GM10847 (cell line): ENCODE measurements around the gene MAD1L1.

Experiments used
- POLR2A ChIP-seq: IDR thresholded peaks from 2 replicates; pipeline ENCODE4 v1.6.1; 2011; ENCODE audit not compliant: insufficient read length; ENCODE audit errors: extremely low read depth

Gene MAD1L1

DNA sequence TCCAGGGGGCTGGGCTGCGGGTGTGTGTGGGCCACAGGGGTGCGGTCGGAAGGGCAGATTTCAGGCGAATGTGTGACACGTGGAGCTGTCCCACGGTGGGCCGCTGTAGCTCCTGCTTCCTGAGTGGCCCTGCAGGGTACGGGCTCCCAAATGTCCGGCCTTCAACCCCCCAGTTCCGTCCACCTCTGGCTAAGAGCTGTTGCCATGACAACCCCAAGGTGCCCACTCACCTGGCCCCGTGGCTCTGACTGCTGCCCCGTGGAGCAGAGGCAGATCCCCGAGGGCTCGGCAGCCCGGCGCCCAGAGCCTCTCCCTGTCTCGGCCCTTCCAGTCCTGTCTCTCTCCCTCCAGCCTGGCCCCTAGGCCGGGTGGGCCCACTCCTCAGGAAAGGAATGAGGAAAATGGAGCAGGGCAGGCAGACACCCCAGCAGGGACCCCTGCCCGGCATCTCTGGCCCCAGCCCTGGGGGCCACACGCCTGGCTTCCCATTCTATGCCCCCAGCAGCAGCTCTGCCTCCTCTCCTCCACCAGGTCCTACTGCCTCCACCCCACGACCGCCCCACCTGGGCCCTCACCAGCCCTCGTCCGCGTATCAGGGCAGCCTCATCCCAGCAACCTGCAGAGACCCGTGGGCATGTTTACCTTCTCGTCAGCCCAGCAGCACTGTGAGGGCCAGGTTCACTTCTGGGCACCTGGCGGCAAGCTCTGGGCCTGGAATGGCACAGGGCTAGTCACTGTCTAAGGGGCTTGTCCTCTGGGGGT, 347.1 kb downstream of the MAD1L1 start:
- TF ChIP-seq POLR2A = no peak

DNA sequence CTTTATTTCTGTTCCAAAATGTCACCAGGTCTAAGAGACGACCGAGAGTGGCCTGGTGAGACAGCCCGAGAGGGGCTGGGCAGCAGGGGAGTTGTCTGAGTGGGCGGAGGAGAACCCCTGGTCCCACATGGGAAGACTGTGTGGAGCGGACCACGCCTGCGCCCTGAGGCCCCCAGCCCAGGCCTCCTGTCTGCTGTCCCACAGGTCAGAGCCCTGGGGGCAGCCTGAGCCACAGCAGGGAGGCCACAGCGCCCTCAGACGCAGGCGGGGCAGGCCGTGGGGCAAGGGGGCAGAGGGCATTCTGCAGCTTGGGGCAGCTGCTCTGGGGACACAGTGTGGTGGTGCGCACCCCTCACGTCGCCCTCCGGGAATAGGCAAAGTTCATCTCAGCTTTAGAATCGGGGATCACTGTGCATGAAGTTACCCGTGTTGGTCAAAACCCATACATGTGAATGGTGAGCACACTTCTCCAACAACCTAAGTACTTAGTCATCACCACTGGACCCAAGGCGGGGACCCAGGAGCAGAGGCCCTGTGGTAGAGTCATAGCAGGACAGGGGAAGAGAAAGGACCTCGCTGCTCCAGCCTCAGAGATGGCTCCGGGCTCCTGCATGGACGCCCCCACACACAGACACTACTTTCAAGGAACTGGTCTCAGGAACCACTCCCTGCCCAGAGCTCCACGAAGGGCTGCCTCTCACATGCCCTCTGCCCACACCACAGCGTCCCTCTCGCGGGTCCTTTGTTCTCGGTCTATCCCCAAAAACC, 348.0 kb downstream of the MAD1L1 start:
- TF ChIP-seq POLR2A = no peak

DNA sequence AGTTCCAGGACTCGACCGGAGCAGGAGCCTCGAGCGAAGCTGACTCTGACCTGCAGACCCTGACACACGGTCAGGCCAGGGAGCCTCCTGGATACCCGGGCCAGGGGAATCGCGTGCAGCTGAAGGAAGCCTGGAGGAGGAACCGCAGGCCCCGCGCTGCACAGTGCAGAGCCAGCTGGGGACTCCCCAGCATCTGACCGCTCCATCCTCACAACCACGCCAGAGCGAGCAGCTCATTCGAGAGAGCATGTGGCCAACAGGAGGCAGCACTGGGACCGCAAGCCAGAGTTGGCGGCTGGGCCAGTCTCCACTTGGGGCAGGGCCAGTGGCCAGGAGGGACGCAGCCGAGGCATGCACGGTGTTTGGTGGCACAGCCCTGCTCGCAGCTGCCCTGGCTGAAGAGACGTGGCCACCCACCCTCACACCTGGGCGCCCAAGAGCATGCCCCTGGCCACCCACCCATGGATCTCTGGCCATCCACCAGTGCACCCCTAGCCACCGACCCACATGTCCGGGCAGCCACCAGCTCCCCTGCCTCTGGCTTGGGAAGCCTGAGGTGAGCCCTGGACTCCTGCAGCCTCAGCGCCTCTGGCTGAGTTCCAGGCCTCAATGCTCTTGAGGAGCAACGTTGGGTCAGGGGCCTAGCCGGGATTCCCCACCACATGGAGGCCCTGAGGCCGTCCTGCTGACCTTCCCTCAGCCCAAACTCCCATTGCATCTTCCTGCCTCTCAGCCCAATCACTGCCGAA, 348.7 kb downstream of the MAD1L1 start:
- no peak for TF ChIP-seq POLR2A

DNA sequence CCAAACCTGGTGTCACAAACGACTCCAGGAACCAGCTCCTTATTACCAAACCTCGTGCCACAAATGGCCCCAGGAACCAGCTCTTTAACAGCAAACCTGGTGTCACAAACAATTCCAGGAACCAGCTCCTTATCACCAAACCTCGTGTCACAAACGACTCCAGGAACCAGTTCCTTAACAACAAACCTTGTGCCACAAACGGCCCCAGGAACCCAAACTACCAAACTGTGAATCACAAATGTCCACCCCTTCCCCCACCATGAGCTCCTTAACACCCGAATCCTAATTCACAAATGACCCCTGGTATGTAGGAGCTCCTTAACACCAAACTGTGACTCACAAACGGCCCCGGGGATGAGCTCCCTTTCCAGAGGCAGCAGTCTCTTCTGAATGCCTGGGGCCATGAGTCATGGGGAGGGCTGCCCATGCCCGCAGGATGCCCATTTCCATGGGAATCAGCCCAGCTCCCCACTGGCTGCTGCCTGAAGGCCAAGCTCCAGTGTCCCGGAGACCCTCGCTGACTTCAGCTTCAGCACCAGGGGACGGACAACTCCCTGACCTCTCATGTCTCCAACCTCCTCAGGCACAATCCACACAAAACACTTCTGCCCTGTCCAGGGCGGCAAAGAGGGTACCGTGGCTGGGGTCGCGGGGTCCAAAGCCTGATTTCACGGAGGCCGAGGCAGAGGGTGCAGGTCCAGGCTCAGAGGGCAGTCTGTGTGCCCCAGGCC, 349.5 kb downstream of the MAD1L1 start:
- no peak for TF ChIP-seq POLR2A

DNA sequence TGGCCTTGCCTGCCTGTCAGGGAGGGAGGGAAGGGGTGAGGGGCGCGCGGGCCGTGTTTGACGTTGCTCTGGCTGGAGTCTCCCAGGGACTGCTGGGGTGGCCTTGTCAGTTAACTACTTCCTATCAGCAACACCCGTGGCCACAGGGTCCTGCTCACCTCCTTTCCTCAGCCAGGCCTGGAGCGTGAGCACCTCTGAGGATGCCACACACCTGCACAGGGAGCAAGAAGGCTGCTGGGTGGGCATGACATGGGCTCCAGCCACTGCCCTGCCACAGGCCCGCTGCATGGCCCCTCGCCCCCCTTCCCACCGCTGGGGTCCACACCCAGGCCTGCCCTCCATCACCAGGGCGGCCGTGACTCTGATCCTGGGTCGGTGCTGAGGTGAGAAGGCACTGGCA, 350.3 kb downstream of the MAD1L1 start:
- TF ChIP-seq POLR2A = no peak

DNA sequence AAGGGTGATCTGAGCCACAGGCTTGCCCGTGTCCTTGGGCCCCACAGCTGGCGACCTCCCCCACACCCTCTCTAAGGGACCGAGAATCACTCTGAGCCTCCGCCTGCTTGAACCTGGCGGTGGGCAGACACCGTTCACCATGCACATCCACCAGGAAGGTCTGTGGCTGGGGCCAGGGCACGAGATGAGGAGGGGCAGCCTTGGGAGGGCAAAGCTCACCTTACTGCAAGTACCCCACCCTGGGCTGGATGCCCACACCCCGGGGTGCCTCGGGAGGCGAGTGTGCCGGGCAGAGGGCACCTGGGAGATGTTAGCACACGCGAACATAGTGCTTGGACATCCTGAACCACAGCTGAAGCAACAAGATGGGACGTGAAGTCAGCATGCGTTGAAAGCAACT, 350.8 kb downstream of the MAD1L1 start:
- TF ChIP-seq POLR2A = no peak

DNA sequence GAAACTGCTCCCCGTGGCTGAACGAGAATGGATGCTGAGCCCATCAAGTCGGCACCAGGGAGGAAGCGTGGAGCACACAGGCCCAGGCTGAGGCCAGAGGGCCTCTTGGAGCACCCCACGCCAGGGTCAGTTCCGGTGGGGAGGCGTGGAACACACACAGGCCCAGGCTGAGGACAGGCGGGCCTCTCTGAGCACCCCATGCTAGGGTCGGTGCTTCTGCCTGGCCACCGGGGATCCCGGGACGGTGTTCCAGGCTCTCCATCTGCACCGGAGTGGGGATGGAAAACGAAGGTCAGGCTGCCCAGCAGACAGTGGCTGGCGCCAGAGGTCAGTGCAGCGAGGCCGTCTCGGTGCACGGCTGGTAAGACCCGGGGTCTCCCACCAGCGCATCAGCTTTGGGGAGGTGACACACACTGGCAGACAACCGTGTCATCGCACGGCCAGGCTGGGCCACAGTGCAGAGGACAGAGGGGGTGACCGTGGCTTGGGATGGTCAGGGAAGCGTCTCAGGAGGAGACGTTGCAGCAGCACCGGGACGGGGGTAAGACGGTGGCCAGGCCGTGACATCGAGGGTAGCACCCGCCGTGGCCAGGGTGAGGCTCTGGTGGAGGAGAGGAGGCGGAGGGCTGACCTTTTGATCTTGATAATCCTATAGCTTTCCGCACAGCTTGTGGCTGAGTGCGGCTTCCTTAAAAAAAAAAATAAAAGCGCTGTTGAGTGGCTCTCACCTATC, 358.7 kb downstream of the MAD1L1 start:
- no peak for TF ChIP-seq POLR2A

DNA sequence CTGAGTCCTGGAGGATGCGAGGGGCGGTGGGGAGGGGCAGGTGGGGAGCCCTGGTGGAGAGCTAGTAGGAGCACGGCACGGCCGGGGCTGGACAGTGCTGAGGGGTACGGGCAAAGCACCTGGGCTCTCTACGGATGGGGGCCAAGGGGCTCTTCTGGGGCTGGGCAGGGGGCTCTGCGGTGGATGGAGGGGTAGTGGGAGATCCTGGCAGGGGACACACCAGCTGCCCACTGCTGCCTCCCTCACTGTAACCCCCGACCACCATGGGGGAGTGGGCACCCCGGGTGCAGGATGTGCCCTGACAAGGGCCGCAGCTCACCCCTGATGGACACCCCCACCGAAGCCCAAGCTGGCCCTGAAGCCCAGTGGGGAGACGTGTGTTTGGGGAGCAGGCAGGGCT, 359.3 kb downstream of the MAD1L1 start:
- no peak for TF ChIP-seq POLR2A

DNA sequence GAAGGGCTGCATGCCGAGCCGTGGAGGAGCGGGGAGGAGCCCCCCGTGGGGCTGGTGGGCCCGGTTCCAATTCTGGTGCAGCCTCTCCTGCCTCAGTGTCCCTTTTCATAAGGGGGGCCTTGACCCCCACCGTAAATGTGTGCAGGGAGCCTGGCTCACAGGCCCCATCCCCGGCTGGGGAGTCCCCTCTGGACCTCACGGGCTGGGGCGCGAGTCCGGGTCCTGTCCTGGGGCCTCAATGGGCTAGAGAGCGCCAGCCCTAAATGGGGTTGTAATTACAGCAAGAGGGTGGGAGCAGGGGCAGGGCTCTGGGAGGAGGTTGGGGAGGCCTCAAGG, 359.7 kb downstream of the MAD1L1 start:
- no peak for TF ChIP-seq POLR2A

DNA sequence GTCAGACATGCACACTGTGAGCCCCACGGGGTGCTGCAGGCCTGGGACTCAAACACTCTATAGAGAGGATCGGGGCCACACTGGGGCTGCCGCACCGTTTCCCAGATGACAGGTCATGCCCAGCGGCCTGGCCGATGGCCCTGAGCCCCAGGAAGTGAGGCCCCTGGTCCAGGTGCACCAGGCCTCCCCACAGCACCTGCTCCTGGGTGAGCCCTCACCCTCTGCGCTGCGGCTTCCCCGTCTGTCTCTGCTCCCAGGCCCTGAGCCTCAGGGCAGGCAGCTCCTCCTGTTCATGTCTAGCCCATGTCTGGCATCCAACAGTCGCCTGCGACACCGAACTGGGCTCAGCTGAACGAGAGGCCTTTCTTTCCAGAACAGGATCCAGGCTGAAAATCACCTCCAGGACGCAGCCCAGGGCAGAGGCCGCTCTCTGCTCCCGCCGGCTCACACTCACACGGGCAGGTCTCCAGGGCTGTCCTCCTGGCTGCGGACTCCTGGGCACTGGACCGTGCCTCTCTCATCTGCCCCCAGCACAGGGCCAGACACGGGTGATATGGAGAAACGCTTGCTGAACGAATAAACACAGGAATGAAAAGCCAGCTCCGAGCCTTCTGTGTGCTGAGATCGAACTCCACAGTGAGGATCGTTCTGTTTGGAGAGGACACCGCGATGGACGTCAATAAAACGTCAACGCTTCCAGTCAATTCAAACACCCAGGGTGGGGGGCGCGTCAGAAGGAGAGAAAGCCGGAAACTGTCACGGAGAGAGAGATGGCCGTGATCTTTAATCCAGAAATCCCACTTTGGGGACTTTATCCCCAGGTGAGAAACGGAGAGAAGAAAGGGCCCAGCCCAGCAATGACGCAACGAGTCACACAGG, 360.3 kb downstream of the MAD1L1 start:
- no peak for TF ChIP-seq POLR2A

DNA sequence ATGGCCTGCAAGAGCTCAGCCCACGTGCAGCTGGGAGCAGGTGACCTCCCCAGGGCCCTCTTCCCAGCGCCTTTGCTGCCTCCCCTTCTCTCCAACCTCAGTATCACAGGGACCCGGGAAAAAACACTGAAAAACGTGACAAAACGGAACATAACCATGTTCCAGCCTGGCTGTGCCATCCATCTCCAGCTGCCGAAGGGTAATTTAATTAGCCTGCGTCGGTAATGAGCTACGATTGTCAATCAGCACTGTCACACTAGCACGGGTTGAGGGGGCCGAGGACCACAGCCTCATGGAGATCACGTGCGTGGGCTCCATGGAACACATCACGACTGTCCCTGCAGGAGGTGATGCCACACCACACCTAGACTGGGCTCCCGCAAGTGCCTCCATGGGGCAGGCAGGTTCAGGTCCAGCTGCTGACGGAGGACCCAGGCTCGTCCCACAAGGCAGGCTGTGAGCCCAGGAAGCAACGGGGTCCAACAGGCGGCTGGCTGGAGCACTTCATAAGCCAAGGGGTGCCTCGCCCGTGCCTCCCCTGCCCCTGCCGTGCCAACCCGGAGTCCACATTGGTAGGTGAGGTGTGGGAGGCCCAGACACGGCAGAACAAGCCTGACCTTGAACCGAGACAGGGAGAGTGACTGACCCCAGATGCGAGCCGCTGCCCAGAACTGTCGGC, 363.2 kb downstream of the MAD1L1 start:
- no peak for TF ChIP-seq POLR2A

DNA sequence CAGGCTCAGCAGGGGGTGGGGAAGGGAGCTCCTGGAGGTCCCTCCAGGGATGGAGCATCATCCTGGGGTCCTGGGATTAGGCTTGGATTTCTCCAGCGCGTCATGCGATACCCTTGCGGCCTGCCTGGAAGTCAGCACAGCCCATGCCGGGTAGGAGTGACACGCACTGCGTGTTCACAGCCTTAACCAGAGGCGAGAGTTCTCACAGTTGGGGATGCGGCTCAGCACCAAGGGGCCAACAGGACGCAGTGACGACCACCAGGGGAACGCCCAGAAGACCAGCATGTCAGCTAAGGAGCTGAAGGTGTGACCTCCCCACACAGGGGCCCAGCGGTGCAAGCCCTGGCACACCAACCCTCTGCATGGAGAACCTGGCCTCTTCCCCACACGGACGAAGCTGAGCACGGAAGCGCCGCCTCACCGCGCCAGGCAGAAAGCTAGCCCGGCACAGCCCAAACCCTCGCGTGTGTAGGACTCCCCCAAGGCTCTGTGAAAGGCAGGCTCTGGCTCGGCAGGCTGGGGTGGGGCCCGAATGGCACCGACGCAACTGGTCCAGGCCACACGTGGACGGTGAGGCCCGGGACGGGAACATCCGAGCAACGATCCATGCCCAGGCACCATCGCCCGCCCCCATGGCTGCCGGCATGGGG, 364.1 kb downstream of the MAD1L1 start:
- TF ChIP-seq POLR2A = no peak

DNA sequence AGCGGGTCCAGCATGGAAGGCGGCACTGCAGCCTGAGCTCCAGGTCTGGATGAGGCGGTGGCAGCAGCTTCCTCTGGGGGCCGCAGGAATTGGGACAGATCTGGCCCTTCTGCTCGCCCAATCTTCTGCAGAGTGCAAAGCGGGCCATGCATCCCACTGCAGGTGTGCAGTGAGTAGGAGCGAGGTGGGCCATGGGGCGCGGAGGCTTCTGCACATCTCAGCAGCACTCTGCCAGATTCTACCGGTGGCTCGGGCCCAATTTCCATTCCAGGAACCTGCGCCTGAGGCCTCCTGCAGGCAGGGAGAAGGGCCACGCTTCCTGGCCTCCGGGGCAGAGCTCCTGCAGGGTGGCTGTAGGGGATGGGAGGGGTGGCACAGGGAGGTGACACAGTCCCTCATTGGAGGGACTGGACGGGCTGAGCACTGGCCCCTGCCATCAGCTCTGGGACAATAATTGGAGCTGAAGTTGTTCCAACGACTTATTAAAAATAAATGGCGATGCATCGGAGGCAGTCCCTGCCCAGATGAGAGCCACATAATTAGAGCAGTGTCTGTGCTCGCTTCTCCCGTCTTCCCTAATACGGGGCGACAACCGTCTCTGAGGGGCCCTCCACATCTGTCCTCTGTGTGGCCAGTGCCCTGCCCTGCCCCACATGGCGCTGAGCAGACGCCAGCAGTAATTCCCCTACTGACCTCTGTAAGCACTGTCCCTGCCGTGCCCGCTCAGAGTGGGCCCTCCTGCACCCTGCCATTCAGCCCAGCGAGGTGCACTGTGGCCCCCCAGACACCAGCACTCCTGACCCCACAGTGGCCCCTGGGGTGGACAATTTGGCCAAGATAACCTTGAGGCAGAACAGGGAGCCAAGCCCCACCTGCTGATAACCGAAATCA, 365.1 kb downstream of the MAD1L1 start:
- TF ChIP-seq POLR2A = no peak
